Common myeloid progenitor, CD34-positive (primary cell): ENCODE results near the gene PKHD1.

Experiments used
- CTCF ChIA-PET: fragments of 350-600 bp; sonication (Branson Sonifier 250); formaldehyde crosslinking; loops from one replicate; lab custom pipeline; 2021; ENCODE audit warnings: antibody characterized with exemption; lab: Charles Lee
- POLR2A ChIA-PET: fragments of 350-600 bp; sonication (Branson Sonifier 250); formaldehyde crosslinking; loops from one replicate; lab custom pipeline; 2021; ENCODE audit warnings: antibody characterized with exemption; lab: Charles Lee
- DNase-seq, 3 donors: peaks; one replicate each; pipeline versions ENCODE4 v3.0.0 to v3.0.0-alpha.2; 2013
- H3K27ac ChIP-seq, 2 experiments: 1 replicate in 1 of 2; 2 replicates in 1 of 2; pipeline ENCODE4 v1.7.0; 2013; ENCODE audit warnings: inconsistent platforms in 2 of 2, low read length in 2 of 2, mild to moderate bottlenecking in 2 of 2, low read depth in 1 of 2, moderate library complexity in 1 of 2; ENCODE audit not compliant: severe bottlenecking in 2 of 2, insufficient read depth in 1 of 2, poor library complexity in 1 of 2
- H3K27me3 ChIP-seq, 5 experiments: replicated peaks in 2 of 5; 1 replicate in 3 of 5; 2 replicates in 2 of 5; pipeline versions ENCODE4 v1.6.1 to v1.7.0; 2013; ENCODE audit warnings: low read length in 4 of 5, mild to moderate bottlenecking in 2 of 5, moderate library complexity in 2 of 5, inconsistent platforms in 1 of 5; ENCODE audit not compliant: insufficient read depth in 5 of 5, control insufficient read depth in 4 of 5
- H3K36me3 ChIP-seq, 4 experiments: 1 replicate in 2 of 4; 2 replicates in 2 of 4; pipeline versions ENCODE4 v1.6.1 to v1.7.0; 2013; ENCODE audit warnings: low read length in 3 of 4, control low read depth in 1 of 4, mild to moderate bottlenecking in 1 of 4; ENCODE audit not compliant: control insufficient read depth in 4 of 4, insufficient read depth in 4 of 4
- H3K4me1 ChIP-seq, 4 experiments: 1 replicate in 3 of 4; 2 replicates in 1 of 4; pipeline versions ENCODE4 v1.6.1 to v1.7.1; 2013; ENCODE audit warnings: low read length in 3 of 4, mild to moderate bottlenecking in 3 of 4, control low read depth in 1 of 4, inconsistent platforms in 1 of 4, moderate library complexity in 1 of 4; ENCODE audit not compliant: control insufficient read depth in 4 of 4, insufficient read depth in 4 of 4; ENCODE audit errors: control extremely low read depth in 1 of 4
- H3K4me3 ChIP-seq, 7 experiments: 1 replicate in 4 of 7; 2 replicates in 3 of 7; pipeline versions ENCODE4 v1.5.1 to v1.7.0; 2013; ENCODE audit warnings: mild to moderate bottlenecking in 7 of 7, low read length in 6 of 7, moderate library complexity in 6 of 7, inconsistent platforms in 2 of 7, low read depth in 2 of 7, control low read depth in 1 of 7; ENCODE audit not compliant: insufficient read depth in 4 of 7, control insufficient read depth in 1 of 7; ENCODE audit errors: extremely low read depth in 1 of 7
- H3K9me3 ChIP-seq, 5 experiments: 1 replicate in 4 of 5; 2 replicates in 1 of 5; pipeline versions ENCODE4 v1.6.1 to v1.7.1; 2013; ENCODE audit warnings: low read length in 4 of 5, mild to moderate bottlenecking in 2 of 5, inconsistent platforms in 1 of 5, low read depth in 1 of 5, moderate library complexity in 1 of 5; ENCODE audit not compliant: control insufficient read depth in 4 of 5, insufficient read depth in 2 of 5; ENCODE audit errors: control extremely low read depth in 1 of 5
- WGBS: methylation state at CpG from one replicate; pipeline ENCODE4 v1.1.5; 2013; ENCODE audit not compliant: insufficient coverage; 5-methylcytosine and 5-hydroxymethylcytosine counted together

PKHD1 gene

DNA sequence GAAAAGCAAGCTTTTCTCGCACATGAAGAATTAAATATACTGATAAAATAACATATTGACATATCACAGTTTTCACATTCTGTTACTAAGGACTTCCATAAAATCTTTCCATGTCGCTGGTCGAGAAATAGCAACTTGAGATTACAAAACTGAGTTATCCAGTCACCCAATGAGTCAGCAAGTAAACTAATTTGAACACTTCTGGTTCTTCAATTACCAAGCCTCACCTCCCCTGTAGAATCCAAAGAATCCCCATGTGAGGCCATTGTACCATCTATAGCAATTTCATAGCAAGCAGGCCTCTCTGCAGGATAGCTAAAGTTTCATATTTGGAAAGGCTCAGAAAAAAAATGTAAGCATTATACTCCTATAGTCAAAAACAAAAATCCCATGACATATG, 87.3 kb downstream of the PKHD1 start:
- no peak for DNase-seq
- no CpG with 5 or more reads among the region's 3 CpGs for WGBS
- no peaks in the 10 kb centered on the region for H3K36me3 ChIP-seq
- no peaks in the 10 kb centered on the region for H3K9me3 ChIP-seq
- POLR2A ChIA-PET: no interaction called here
- H3K4me3 ChIP-seq: no peak overlapping the region
- no peak overlapping the region for H3K27ac ChIP-seq
- H3K27me3 ChIP-seq: peaks cover 0 to 5% (median 0%) of the 10 kb centered on the region in 5 experiments
- no peaks in the 10 kb centered on the region for H3K4me1 ChIP-seq
- CTCF ChIA-PET: interaction anchor here (0.9 kb wide), 1 partner anchor 13 kb away, joined by 3 read pairs; no protein-coding TSS in a partner anchor

DNA sequence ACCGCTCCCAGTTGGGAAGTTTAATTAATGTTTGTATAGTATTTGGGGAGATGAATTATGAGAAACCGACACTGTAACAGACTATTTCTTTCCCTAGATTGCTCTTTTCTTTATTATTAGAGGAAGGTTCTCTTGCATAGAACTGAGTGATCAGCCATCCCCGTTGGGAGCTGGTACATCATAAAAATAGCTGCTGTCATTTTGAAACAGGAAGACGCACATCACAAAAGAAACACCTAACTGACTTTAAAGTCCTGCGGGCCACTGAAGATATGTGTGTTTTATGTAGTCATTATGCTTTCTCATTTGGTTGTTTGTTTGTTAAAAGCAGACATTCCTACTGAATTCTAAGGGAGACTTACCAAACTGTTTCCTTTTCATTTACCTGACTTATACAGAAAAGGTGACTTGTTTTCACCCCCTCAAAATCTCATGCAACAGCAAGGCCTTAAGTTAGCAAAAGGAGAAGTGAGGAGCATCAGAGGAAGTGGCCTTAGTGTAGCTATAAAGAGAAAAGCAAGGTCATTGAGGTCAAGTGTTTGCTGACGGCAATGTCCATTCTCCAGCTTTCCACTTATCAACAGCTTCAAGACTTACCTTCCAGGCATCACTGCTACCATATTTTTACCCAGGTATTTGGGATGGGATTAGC, 91.0 kb downstream of the PKHD1 start:
- Histone ChIP-seq H3K4me3 (no peak overlapping the region), H3K4me1 (no peaks in the 10 kb centered on the region), H3K36me3 (no peaks in the 10 kb centered on the region), H3K27ac (no peak overlapping the region), H3K27me3 (peaks cover 0 to 3% (median 2%) of the 10 kb centered on the region in 5 experiments), H3K9me3 (no peaks in the 10 kb centered on the region)
- DNase-seq: no peak
- WGBS: 100% methylated on average over 2 of the region's 6 CpGs
- CTCF ChIA-PET: no interaction called here
- POLR2A ChIA-PET: no interaction called here

GRCh38 chr6:51995214-51995755, 92.1 kb downstream of the PKHD1 start:
- 100% methylated on average over 1 of the region's 1 CpG for WGBS
- CTCF ChIA-PET: interaction anchor here (0.5 kb wide), 1 partner anchor 418 kb away, joined by 3 read pairs; no protein-coding TSS in a partner anchor
- POLR2A ChIA-PET: no interaction called here

DNA sequence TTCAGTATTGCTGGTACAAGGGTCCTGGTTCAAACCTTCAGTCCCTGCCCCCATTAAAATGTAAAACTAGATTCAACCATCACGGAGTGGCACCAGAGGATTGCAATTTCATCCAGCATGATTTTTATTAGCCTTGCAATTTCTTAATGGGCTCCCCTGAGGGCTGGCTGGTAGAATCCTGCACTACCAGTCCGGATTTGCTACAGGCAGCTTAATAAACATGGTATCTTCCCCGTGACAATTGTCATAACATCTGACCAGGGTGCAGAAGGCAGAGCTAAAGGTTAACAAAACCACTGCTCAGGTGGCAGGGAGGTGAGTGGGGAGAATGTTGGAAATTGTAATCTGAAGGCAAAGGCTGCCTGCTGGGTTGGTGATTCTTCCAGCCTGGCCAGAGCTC, 94.5 kb downstream of the PKHD1 start:
- WGBS: 90% methylated on average over 2 of the region's 3 CpGs
- Histone ChIP-seq H3K4me3 (no peak overlapping the region), H3K27ac (no peak overlapping the region), H3K4me1 (no peaks in the 10 kb centered on the region), H3K36me3 (no peaks in the 10 kb centered on the region), H3K27me3 (peaks cover 0 to 3% (median 2%) of the 10 kb centered on the region in 5 experiments), H3K9me3 (no peaks in the 10 kb centered on the region)
- CTCF ChIA-PET: no interaction called here
- no peak for DNase-seq
- POLR2A ChIA-PET: no interaction called here

More at GRCh38 chr6:51995214-51995755, 92.1 kb downstream of the PKHD1 start:
- H3K27ac ChIP-seq: no peak overlapping the region
- H3K4me1 ChIP-seq: no peaks in the 10 kb centered on the region
- DNase-seq: no peak
- no peak overlapping the region for H3K4me3 ChIP-seq
- no peaks in the 10 kb centered on the region for H3K36me3 ChIP-seq
- no peaks in the 10 kb centered on the region for H3K9me3 ChIP-seq
- H3K27me3 ChIP-seq: peaks cover 0 to 3% (median 2%) of the 10 kb centered on the region in 5 experiments

GRCh38 chr6:51989789-51990188, 97.6 kb downstream of the PKHD1 start:
- DNase-seq: no peak
- H3K27me3 ChIP-seq: peaks cover 0 to 5% (median under 1%) of the 10 kb centered on the region in 5 experiments
- POLR2A ChIA-PET: no interaction called here
- WGBS: no CpG with 5 or more reads among the region's 1 CpG
- CTCF ChIA-PET: no interaction called here
- H3K36me3 ChIP-seq: no peaks in the 10 kb centered on the region
- H3K27ac ChIP-seq: no peak overlapping the region
- H3K4me1 ChIP-seq: no peaks in the 10 kb centered on the region
- H3K4me3 ChIP-seq: no peak overlapping the region
- H3K9me3 ChIP-seq: no peaks in the 10 kb centered on the region

- no peaks in the 10 kb centered on the region for H3K9me3 ChIP-seq
- POLR2A ChIA-PET: interaction anchor here (0.6 kb wide), 1 partner anchor 20 kb away, joined by 3 read pairs; no protein-coding TSS in a partner anchor
- no peaks in the 10 kb centered on the region for H3K36me3 ChIP-seq
- no peak for DNase-seq
- no peak overlapping the region for H3K4me3 ChIP-seq
- CTCF ChIA-PET: no interaction called here
- no peaks in the 10 kb centered on the region for H3K4me1 ChIP-seq
- H3K27me3 ChIP-seq: peaks cover 0 to 5% (median 0%) of the 10 kb centered on the region in 5 experiments
- no peak overlapping the region for H3K27ac ChIP-seq
- WGBS: 96% methylated on average over 4 of the region's 5 CpGs
Observed at GRCh38 chr6:51986864-51987263, 100.5 kb downstream of the PKHD1 start.

GRCh38 chr6:51983564-51983963, 103.8 kb downstream of the PKHD1 start:
- H3K9me3 ChIP-seq: no peaks in the 10 kb centered on the region
- POLR2A ChIA-PET: no interaction called here
- H3K27ac ChIP-seq: no peak overlapping the region
- no peak overlapping the region for H3K4me3 ChIP-seq
- DNase-seq: no peak
- peaks cover 0 to 5% (median 3%) of the 10 kb centered on the region in 5 experiments for H3K27me3 ChIP-seq
- H3K36me3 ChIP-seq: no peaks in the 10 kb centered on the region
- H3K4me1 ChIP-seq: no peaks in the 10 kb centered on the region
- WGBS: 29% methylated on average over 3 of the region's 5 CpGs
- CTCF ChIA-PET: interaction anchor here (1.6 kb wide), 1 partner anchor 38 kb away, joined by 5 read pairs; no protein-coding TSS in a partner anchor
